Subcutaneous adipose tissue (tissue), 4 donors: ENCODE data around the gene LIG3. TPM values are rescaled to one million over a fixed set of nuclear protein-coding genes. Genes with fewer than 3 reads are reported as not detected.

ENCODE experiments used
- total RNA-seq, 4 donors: library from RNA; depleted of rRNA; stranded (reverse); fragments of >200 nt; gene quantifications; one replicate each; pipeline ENCODE4 v1.1.0, GENCODE V29; 2016
- TF ChIP-seq, protein P1 (sequence below): fragments of 450-650 bp; IDR thresholded peaks from one replicate; pipeline ENCODE4 v1.5.1; 2016; ENCODE audit warnings: low read depth, mild to moderate bottlenecking, control low read depth, antibody characterized with exemption, moderate library complexity

The LIG3 gene
- total RNA-seq, 4 donors from 2014 or later, result 5.3 to 12.6 (median 9.6) TPM

DNA sequence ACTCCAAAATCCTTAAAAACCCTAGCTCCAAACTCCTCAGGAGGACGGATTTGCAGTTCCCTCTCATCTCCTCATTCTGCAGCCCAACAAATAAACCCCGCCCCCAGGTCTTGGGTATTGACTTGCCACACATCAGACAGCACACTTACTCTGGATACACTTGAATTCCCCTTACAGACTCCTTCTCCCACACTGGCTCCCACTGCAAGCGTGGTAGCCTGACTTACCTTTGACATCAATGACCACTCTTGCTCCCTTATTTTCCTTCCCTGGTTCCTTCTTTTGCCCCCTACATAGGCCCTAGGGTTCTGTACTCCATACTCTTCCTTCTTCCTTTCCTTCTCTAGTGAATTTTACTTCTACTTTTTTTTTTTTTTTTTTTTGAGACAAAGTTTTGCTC, 75.7 kb downstream of the LIG3 start:
- TF ChIP-seq, protein P1, sequence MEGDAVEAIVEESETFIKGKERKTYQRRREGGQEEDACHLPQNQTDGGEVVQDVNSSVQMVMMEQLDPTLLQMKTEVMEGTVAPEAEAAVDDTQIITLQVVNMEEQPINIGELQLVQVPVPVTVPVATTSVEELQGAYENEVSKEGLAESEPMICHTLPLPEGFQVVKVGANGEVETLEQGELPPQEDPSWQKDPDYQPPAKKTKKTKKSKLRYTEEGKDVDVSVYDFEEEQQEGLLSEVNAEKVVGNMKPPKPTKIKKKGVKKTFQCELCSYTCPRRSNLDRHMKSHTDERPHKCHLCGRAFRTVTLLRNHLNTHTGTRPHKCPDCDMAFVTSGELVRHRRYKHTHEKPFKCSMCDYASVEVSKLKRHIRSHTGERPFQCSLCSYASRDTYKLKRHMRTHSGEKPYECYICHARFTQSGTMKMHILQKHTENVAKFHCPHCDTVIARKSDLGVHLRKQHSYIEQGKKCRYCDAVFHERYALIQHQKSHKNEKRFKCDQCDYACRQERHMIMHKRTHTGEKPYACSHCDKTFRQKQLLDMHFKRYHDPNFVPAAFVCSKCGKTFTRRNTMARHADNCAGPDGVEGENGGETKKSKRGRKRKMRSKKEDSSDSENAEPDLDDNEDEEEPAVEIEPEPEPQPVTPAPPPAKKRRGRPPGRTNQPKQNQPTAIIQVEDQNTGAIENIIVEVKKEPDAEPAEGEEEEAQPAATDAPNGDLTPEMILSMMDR, result no peak

DNA sequence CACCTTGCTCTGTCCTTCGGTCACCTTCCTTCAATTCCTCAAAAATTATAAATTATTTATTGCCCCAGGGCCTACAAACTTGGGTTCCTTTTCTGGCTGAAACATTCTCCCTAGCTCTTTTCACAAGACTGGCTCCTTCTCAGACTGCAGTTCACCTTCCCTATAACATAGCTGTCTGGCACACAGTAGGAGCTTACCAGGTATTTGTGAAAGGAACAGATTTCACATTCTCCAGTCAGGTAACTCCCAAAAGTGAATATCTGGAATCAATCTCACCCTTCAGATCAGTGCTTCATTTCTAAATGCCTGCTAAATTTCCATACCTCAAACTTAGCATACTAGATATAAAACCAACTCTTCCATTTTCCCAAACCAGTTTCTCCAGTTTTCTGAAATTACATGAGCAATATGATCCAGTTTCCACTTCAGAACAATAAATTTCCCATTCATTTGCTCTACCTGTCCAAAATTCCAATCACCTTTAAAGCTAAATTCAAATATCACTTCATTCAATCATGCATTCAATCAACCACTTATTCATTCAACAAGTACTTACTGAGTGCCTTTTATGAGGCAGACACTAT, 77.1 kb downstream of the LIG3 start:
- TF ChIP-seq, protein P1, result no peak

Other genes with a start within 250 kb of the LIG3 start
- 1 to 10 TPM; 3.1 to 6.2 (median 4.1) TPM for gene CCT6B, start 19.1 kb upstream of the LIG3 start, total RNA-seq
- gene ZNF830, start 19.0 kb upstream of the LIG3 start, total RNA-seq, result 10 to 100 TPM in 1 of 4 donors, 1 to 10 TPM in 3; 8.5 to 10.7 (median 9.6) TPM
- gene RFFL, start 83.2 kb downstream of the LIG3 start, total RNA-seq, result 10 to 100 TPM; 13.2 to 18.9 (median 18.1) TPM
- gene RAD51D, start 139.3 kb downstream of the LIG3 start, total RNA-seq, result 10 to 100 TPM in 1 of 4 donors, 1 to 10 TPM in 3; 2.6 to 16.2 (median 7.8) TPM
- not detected for gene FNDC8, start 141.1 kb downstream of the LIG3 start, total RNA-seq
- gene NLE1, start 161.8 kb downstream of the LIG3 start, total RNA-seq, result 10 to 100 TPM in 3 of 4 donors, 1 to 10 TPM in 1; 5.1 to 21.9 (median 14.7) TPM
- gene UNC45B, start 167.3 kb downstream of the LIG3 start, total RNA-seq, result not detected
- gene SLC35G3, start 213.9 kb downstream of the LIG3 start, total RNA-seq, result not detected